Liver (tissue), 9 donors: ENCODE data around the gene STOX2. TPM values are rescaled to one million over a fixed set of nuclear protein-coding genes. Genes with fewer than 3 reads are reported as not detected.

Experiments used
- DNase-seq: peaks from one replicate; pipeline ENCODE4 v3.0.0-alpha.2; 2017; ENCODE audit warnings: low spot score
- H3K27ac ChIP-seq, 2 donors: one replicate each; pipeline ENCODE4 v1.7.0; 2013; ENCODE audit warnings: inconsistent platforms in 2 of 2, low read length in 2 of 2, control low read depth in 1 of 2, low read depth in 1 of 2, mild to moderate bottlenecking in 1 of 2
- H3K27me3 ChIP-seq, 4 donors: one replicate each; pipeline versions ENCODE4 v1.6.1 to v1.7.0; 2013; ENCODE audit warnings: low read length in 3 of 4, inconsistent platforms in 1 of 4, mild to moderate bottlenecking in 1 of 4, moderate library complexity in 1 of 4; ENCODE audit not compliant: control insufficient read depth in 4 of 4, insufficient read depth in 4 of 4
- H3K36me3 ChIP-seq, 4 donors: one replicate each; pipeline versions ENCODE4 v1.6.1 to v1.7.0; 2013; ENCODE audit warnings: low read length in 3 of 4, mild to moderate bottlenecking in 3 of 4, low read depth in 1 of 4, moderate library complexity in 1 of 4; ENCODE audit not compliant: control insufficient read depth in 4 of 4, insufficient read depth in 3 of 4
- H3K4me1 ChIP-seq, 4 donors: one replicate each; pipeline versions ENCODE4 v1.6.1 to v1.7.0; 2013; ENCODE audit warnings: low read length in 3 of 4, mild to moderate bottlenecking in 3 of 4, moderate library complexity in 1 of 4; ENCODE audit not compliant: control insufficient read depth in 4 of 4, insufficient read depth in 4 of 4
- H3K4me3 ChIP-seq, 3 donors: one replicate each; pipeline versions ENCODE4 v1.6.1 to v1.7.0; 2013; ENCODE audit warnings: low read length in 3 of 3, control low read depth in 1 of 3, low read depth in 1 of 3, mild to moderate bottlenecking in 1 of 3
- H3K9ac ChIP-seq, 2 donors: one replicate each; pipeline ENCODE4 v1.7.0; 2013; ENCODE audit warnings: low read length in 2 of 2, mild to moderate bottlenecking in 2 of 2, moderate library complexity in 2 of 2, control low read depth in 1 of 2, low read depth in 1 of 2
- H3K9me3 ChIP-seq, 4 donors: one replicate each; pipeline versions ENCODE4 v1.6.1 to v1.7.0; 2013; ENCODE audit warnings: low read length in 3 of 4; ENCODE audit not compliant: control insufficient read depth in 4 of 4
- ATF3 ChIP-seq: IDR thresholded peaks from 2 replicates; pipeline ENCODE4 v1.6.1; 2016; ENCODE audit warnings: antibody characterized with exemption
- CTCF ChIP-seq: fragments of 150-350 bp; IDR thresholded peaks from 2 replicates; pipeline ENCODE4 v1.5.1; 2017; ENCODE audit warnings: improper control_type of control experiment, low read depth, low read length; ENCODE audit not compliant: missing input control
- EGR1 ChIP-seq, 2 donors: IDR thresholded peaks; 2 replicates each; pipeline ENCODE4 v1.6.1; 2016 to 2018; ENCODE audit warnings: antibody characterized with exemption in 2 of 2, low read depth in 2 of 2
- FOXA1 ChIP-seq: IDR thresholded peaks from 2 replicates; pipeline ENCODE4 v1.6.1; 2016; ENCODE audit warnings: antibody characterized with exemption
- FOXA2 ChIP-seq: IDR thresholded peaks from 2 replicates; pipeline ENCODE4 v1.6.1; 2016; ENCODE audit warnings: antibody characterized with exemption
- GABPA ChIP-seq, 2 donors: IDR thresholded peaks in 1 of 2; conservative IDR thresholded peaks in 1 of 2; 2 replicates each; pipeline ENCODE4 v1.6.1; 2016; ENCODE audit warnings: antibody characterized with exemption in 2 of 2, mild to moderate bottlenecking in 1 of 2, moderate library complexity in 1 of 2
- JUND ChIP-seq, 2 donors: IDR thresholded peaks; 2 replicates each; pipeline ENCODE4 v1.6.1; 2016; ENCODE audit warnings: antibody characterized with exemption in 2 of 2
- MAX ChIP-seq: IDR thresholded peaks from 2 replicates; pipeline ENCODE4 v1.6.1; 2016; ENCODE audit warnings: antibody characterized with exemption
- NR2F2 ChIP-seq: IDR thresholded peaks from 2 replicates; pipeline ENCODE4 v1.6.1; 2016; ENCODE audit warnings: antibody characterized with exemption
- RAD21 ChIP-seq, 2 donors: IDR thresholded peaks; 2 replicates each; pipeline ENCODE4 v1.6.1; 2016; ENCODE audit warnings: antibody characterized with exemption in 2 of 2, mild to moderate bottlenecking in 2 of 2
- REST ChIP-seq: IDR thresholded peaks from 2 replicates; pipeline ENCODE4 v1.6.1; 2016; ENCODE audit warnings: antibody characterized with exemption, mild to moderate bottlenecking
- RXRA ChIP-seq, 2 donors: IDR thresholded peaks; 2 replicates each; pipeline ENCODE4 v1.6.1; 2017 to 2018; ENCODE audit warnings: antibody characterized with exemption in 2 of 2, mild to moderate bottlenecking in 1 of 2
- SP1 ChIP-seq: IDR thresholded peaks from 2 replicates; pipeline ENCODE4 v1.6.1; 2018; ENCODE audit warnings: antibody characterized with exemption, mild to moderate bottlenecking
- YY1 ChIP-seq: IDR thresholded peaks from 2 replicates; pipeline ENCODE4 v1.6.1; 2016; ENCODE audit warnings: antibody characterized with exemption, mild to moderate bottlenecking
- WGBS: extraction: QIAGEN DNeasy Blood & Tissue Kit; methylation state at CpG from one replicate; pipeline ENCODE4 v1.1.7; 2013; 5-methylcytosine and 5-hydroxymethylcytosine counted together
- polyA plus RNA-seq, 2 donors: library from polyadenylated mRNA; stranded (reverse) in 1 of 2; unstranded in 1 of 2; fragments of 200-250 nt in 1 of 2; fragments of >200 nt in 1 of 2; fragmentation: Nextera tagmentation in 1 of 2; extraction: Ambion mirVana in 1 of 2; gene quantifications; one replicate each; pipeline versions ENCODE4 v1.2.1 to v1.2.3, GENCODE V29; 2013 to 2015
- total RNA-seq, 2 donors: library from RNA; depleted of rRNA; stranded (reverse); fragments of >200 nt; gene quantifications; one replicate each; pipeline ENCODE4 v1.2.3, GENCODE V29; 2014
- donor health status: healthy.
- donor health status: healthy.
- donor health status: healthy.
- donor health status: healthy.
- donor health status: healthy.

The STOX2 gene
- total and polyA plus RNA-seq, 4 donors = 1.4 to 12.6 (median 1.6) TPM

- Histone ChIP-seq H3K27me3 (no peaks in the 10 kb centered on the region), H3K27ac (no peak overlapping the region), H3K4me1 (no peaks in the 10 kb centered on the region), H3K9me3 (no peaks in the 10 kb centered on the region), H3K9ac (no peak overlapping the region), H3K36me3 (no peaks in the 10 kb centered on the region), H3K4me3 (no peak overlapping the region)
- no peak for DNase-seq
- no peak for TF ChIP-seq FOXA2
- no peak for TF ChIP-seq YY1
- 82% methylated on average over 14 of the region's 14 CpGs for WGBS
Measured at GRCh38 chr4:184056877-184057276, 151.8 kb downstream of the STOX2 start.

- H3K36me3 ChIP-seq = no peaks in the 10 kb centered on the region
- no peaks in the 10 kb centered on the region for H3K27me3 ChIP-seq
- DNase-seq = no peak
- WGBS = 95% methylated on average over 6 of the region's 6 CpGs
- no peak overlapping the region for H3K4me3 ChIP-seq
- H3K9ac ChIP-seq = no peak overlapping the region
- H3K4me1 ChIP-seq = no peaks in the 10 kb centered on the region
- no peak overlapping the region for H3K27ac ChIP-seq
- no peaks in the 10 kb centered on the region for H3K9me3 ChIP-seq
- no peak for TF ChIP-seq YY1
- no peak for TF ChIP-seq SP1
- TF ChIP-seq EGR1 (IDR thresholded peaks at IDR 0.05; ENCODE audit: low read depth in 2 of 2) = no peak
- no peak for TF ChIP-seq RXRA (IDR thresholded peaks at IDR 0.05)
- TF ChIP-seq GABPA (IDR thresholded peaks at IDR 0.05 in 1 of 2, conservative IDR thresholded peaks at IDR 0.05 in 1 of 2) = no peak
- TF ChIP-seq FOXA1 = no peak
- no peak for TF ChIP-seq NR2F2
Measured at GRCh38 chr4:184058026-184058425, 152.9 kb downstream of the STOX2 start.

- 93% methylated on average over 3 of the region's 3 CpGs for WGBS
- Histone ChIP-seq H3K4me3 (no peak overlapping the region), H3K9ac (no peak overlapping the region), H3K27me3 (no peaks in the 10 kb centered on the region), H3K36me3 (no peaks in the 10 kb centered on the region), H3K4me1 (no peaks in the 10 kb centered on the region), H3K27ac (no peak overlapping the region), H3K9me3 (no peaks in the 10 kb centered on the region)
- no peak for DNase-seq
- TF ChIP-seq JUND (IDR thresholded peaks at IDR 0.05) = no peak
- TF ChIP-seq EGR1 (IDR thresholded peaks at IDR 0.05; ENCODE audit: low read depth in 2 of 2) = no peak
- TF ChIP-seq REST = no peak
- TF ChIP-seq YY1 = no peak
- no peak for TF ChIP-seq RXRA (IDR thresholded peaks at IDR 0.05)
- no peak for TF ChIP-seq ATF3
- no peak for TF ChIP-seq RAD21 (IDR thresholded peaks at IDR 0.05)
- TF ChIP-seq MAX = no peak
- TF ChIP-seq FOXA1 = no peak
- TF ChIP-seq CTCF = no peak
- TF ChIP-seq GABPA (IDR thresholded peaks at IDR 0.05 in 1 of 2, conservative IDR thresholded peaks at IDR 0.05 in 1 of 2) = no peak
Measured at GRCh38 chr4:184059099-184059498, 154.0 kb downstream of the STOX2 start.
